ENCODE data around the gene CAMK2B. TPM values are rescaled to one million over a fixed set of nuclear protein-coding genes. Genes with fewer than 3 reads are reported as not detected.

The CAMK2B gene
- polyA plus RNA-seq (0.25 to 0.32 TPM (median 0.31 TPM) in 3 replicates), polyA minus RNA-seq (0.10 TPM in 2 of 3 replicates, not detected in the other)
- 0.54 TPM for polyA plus RNA-seq (2011; ENCODE audit: low read depth)
- 0.07 and 0.12 TPM in 2 replicates for polyA plus RNA-seq (2011; cell fraction: cytosol; rRNA removed)
- polyA plus RNA-seq (2011; cell fraction: nucleus; rRNA removed): 0.39 and 0.72 TPM in 2 replicates
- 0.13 and 0.37 TPM in 2 replicates for polyA plus RNA-seq (2012; ENCODE audit: low replicate concordance)
- polyA minus RNA-seq (2011; cell fraction: cytosol; rRNA and poly(A)+ RNA removed): not detected
- 0.39 TPM in 1 of 2 replicates, not detected in the other for polyA minus RNA-seq (2011; cell fraction: nucleus; rRNA and poly(A)+ RNA removed)

DNA sequence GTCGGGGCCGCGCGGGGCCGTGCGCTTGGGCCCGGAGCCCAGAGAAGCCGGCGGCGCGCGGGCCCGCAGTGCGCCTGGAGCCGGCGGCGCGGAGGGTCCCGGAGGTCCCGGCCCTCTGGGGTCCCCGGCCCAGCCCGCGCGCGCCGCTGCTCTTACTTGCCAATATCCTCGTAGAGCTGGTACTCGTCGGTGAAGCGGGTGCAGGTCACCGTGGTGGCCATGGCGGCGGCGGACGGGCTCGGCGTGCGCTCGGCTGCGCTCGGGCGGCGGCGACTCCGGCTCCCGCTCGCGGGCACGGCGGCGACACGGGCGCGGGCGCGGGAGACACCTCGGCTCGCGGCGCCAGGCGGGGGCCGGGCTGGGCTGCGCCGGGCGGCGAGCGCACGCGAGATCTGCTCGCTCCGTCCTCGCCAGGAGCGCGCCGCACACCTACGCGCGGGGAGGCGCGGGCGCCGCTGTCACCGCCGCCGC is at the start of gene CAMK2B:
Gene CAMK2B, minus strand, starts transcription at position 394 of the 471 bp plus-strand sequence. Its CDS starts 173 bp downstream, at position 221.
- dilution Hi-C loops (cut with MboI; ENCODE audit: extremely low pct_ligation_motif_present, low sequenced_read_pairs): no loop called here
- no peak within 1 kb of the TSS for H3K4me3 ChIP-seq (ENCODE audit: control insufficient read depth in 2 of 3, extremely low read depth in 1 of 3, insufficient read depth in 2 of 3, low read depth in 1 of 3, low read length in 3 of 3)
- FAIRE-seq (no peak), DNase-seq (ENCODE audit: low read depth, low spot score) (no peak)
- H3K9me1 ChIP-seq (ENCODE audit: control insufficient read depth, extremely low read depth, insufficient read depth, low read length): no peaks in the 10 kb centered on the region
- no peaks in the 10 kb centered on the region for H3K9me3 ChIP-seq (ENCODE audit: control insufficient read depth, low read depth, low read length)
- no peak within 1 kb of the TSS for H3K27ac ChIP-seq (ENCODE audit: control insufficient read depth, insufficient read depth, low read length)
- no peaks in the 10 kb centered on the region for H3K4me1 ChIP-seq (ENCODE audit: control insufficient read depth, extremely low read depth, insufficient read depth, low read length)
- H2AFZ ChIP-seq (ENCODE audit: control insufficient read depth, low read length): no peak within 1 kb of the TSS
- no peaks in the 10 kb centered on the region for H4K20me1 ChIP-seq (ENCODE audit: control insufficient read depth, extremely low read depth, insufficient read depth, low read length)
- peak within 1 kb of the TSS; percentile 31 for H3K4me2 ChIP-seq (ENCODE audit: control insufficient read depth, extremely low read depth, insufficient read depth, low read depth, low read length)
- no peaks in the 10 kb centered on the region for H3K36me3 ChIP-seq (ENCODE audit: control insufficient read depth in 2 of 2, extremely low read depth in 1 of 2, insufficient read depth in 2 of 2, low read length in 2 of 2)
- peaks cover 40% of the 10 kb centered on the region for H3K27me3 ChIP-seq (ENCODE audit: control insufficient read depth, extremely low read depth, insufficient read depth, low read length)
- no peak within 1 kb of the TSS for H3K9ac ChIP-seq (ENCODE audit: control insufficient read depth, extremely low read depth, insufficient read depth, low read length)
- no peaks in the 10 kb centered on the region for H3K79me2 ChIP-seq (ENCODE audit: control insufficient read depth, insufficient read depth, low read length)
- no peak for TF ChIP-seq EZH2 (IDR thresholded peaks at IDR 0.05; ENCODE audit: low read length)
- TF ChIP-seq, protein P1, sequence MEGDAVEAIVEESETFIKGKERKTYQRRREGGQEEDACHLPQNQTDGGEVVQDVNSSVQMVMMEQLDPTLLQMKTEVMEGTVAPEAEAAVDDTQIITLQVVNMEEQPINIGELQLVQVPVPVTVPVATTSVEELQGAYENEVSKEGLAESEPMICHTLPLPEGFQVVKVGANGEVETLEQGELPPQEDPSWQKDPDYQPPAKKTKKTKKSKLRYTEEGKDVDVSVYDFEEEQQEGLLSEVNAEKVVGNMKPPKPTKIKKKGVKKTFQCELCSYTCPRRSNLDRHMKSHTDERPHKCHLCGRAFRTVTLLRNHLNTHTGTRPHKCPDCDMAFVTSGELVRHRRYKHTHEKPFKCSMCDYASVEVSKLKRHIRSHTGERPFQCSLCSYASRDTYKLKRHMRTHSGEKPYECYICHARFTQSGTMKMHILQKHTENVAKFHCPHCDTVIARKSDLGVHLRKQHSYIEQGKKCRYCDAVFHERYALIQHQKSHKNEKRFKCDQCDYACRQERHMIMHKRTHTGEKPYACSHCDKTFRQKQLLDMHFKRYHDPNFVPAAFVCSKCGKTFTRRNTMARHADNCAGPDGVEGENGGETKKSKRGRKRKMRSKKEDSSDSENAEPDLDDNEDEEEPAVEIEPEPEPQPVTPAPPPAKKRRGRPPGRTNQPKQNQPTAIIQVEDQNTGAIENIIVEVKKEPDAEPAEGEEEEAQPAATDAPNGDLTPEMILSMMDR (optimal IDR thresholded peaks at IDR 0.05 in 1 of 3, IDR thresholded peaks at IDR 0.05 in 1 of 3, conservative IDR thresholded peaks at IDR 0.05 in 1 of 3; ENCODE audit: extremely low read depth in 1 of 3, insufficient read depth in 2 of 3, low read length in 3 of 3): no peak

DNA sequence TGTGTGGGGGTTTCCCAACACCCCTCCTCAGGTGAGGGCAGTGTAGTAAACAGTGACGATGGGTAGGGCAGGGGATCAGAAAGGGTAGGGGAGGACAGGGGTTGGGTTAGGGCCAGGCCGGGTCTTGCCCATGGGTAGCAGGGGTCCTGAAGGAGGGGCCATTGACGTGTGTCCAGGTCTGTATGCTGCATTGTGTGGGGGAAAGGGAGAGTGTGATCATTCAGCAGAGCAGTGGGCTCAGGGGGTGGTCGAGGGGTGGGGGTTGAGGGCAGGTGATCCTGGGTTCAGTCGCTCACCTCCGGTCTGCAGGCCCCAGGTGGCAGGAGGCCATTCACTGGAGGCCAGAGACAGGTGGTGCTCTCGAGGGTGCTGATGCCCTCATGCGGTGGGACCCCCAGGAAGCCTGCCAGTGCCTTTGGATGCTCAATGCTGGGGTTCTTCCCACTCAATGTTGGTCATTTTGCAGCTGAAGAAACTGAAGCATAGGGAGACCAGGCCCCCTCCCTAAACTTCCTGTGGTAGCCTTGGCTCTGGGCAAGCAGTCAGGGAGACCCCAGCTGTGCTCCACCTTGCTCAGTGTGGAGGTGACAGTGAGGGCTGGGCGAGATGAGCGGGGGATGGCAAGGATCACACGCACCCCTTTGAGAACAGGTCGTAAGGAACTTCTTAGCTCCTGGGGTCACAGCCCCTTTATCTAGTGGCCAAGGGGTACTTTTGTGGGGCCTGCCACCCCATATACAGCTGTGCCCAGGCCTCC is 48.8 kb upstream of the CAMK2B start:
- dilution Hi-C loops (cut with MboI; ENCODE audit: extremely low pct_ligation_motif_present, low sequenced_read_pairs): no loop called here
- Histone ChIP-seq H2AFZ (ENCODE audit: control insufficient read depth, low read length) (no peak overlapping the region), H3K4me1 (ENCODE audit: control insufficient read depth, extremely low read depth, insufficient read depth, low read length) (peaks cover 25% of the 10 kb centered on the region), H3K4me3 (ENCODE audit: control insufficient read depth in 2 of 3, extremely low read depth in 1 of 3, insufficient read depth in 2 of 3, low read depth in 1 of 3, low read length in 3 of 3) (no peak overlapping the region), H4K20me1 (ENCODE audit: control insufficient read depth, extremely low read depth, insufficient read depth, low read length) (no peaks in the 10 kb centered on the region), H3K27me3 (ENCODE audit: control insufficient read depth, extremely low read depth, insufficient read depth, low read length) (no peaks in the 10 kb centered on the region), H3K9ac (ENCODE audit: control insufficient read depth, extremely low read depth, insufficient read depth, low read length) (no peak overlapping the region), H3K9me1 (ENCODE audit: control insufficient read depth, extremely low read depth, insufficient read depth, low read length) (no peaks in the 10 kb centered on the region), H3K4me2 (ENCODE audit: control insufficient read depth, extremely low read depth, insufficient read depth, low read depth, low read length) (no peak overlapping the region), H3K27ac (ENCODE audit: control insufficient read depth, insufficient read depth, low read length) (no peak overlapping the region), H3K79me2 (ENCODE audit: control insufficient read depth, insufficient read depth, low read length) (no peaks in the 10 kb centered on the region), H3K36me3 (ENCODE audit: control insufficient read depth in 2 of 2, extremely low read depth in 1 of 2, insufficient read depth in 2 of 2, low read length in 2 of 2) (no peaks in the 10 kb centered on the region), H3K9me3 (ENCODE audit: control insufficient read depth, low read depth, low read length) (no peaks in the 10 kb centered on the region)
- no peak for DNase-seq (ENCODE audit: low read depth, low spot score)
- TF ChIP-seq EZH2 (IDR thresholded peaks at IDR 0.05; ENCODE audit: low read length): no peak
- TF ChIP-seq, protein P1 (optimal IDR thresholded peaks at IDR 0.05 in 1 of 3, IDR thresholded peaks at IDR 0.05 in 1 of 3, conservative IDR thresholded peaks at IDR 0.05 in 1 of 3; ENCODE audit: extremely low read depth in 1 of 3, insufficient read depth in 2 of 3, low read length in 3 of 3): no peak
- no peak for FAIRE-seq
